Esophagus squamous epithelium (tissue), 4 donors: ENCODE data around the gene TFDP2.

Experiments
- POLR2A ChIP-seq, 4 donors: fragments of 450-650 bp; IDR thresholded peaks; one replicate each; pipeline ENCODE4 v1.6.1; 2017; ENCODE audit warnings: antibody characterized with exemption in 4 of 4, mild to moderate bottlenecking in 4 of 4, moderate library complexity in 3 of 4
- TF ChIP-seq, protein P1 (sequence below), 6 experiments: fragments of 450-650 bp in 4 of 6; fragments of 200-600 bp in 2 of 6; sonication (generic) in 2 of 6; IDR thresholded peaks; one replicate each; pipeline ENCODE4 v1.5.1; 2016 to 2019; ENCODE audit warnings: antibody characterized with exemption in 6 of 6, mild to moderate bottlenecking in 4 of 6, moderate library complexity in 4 of 6

DNA sequence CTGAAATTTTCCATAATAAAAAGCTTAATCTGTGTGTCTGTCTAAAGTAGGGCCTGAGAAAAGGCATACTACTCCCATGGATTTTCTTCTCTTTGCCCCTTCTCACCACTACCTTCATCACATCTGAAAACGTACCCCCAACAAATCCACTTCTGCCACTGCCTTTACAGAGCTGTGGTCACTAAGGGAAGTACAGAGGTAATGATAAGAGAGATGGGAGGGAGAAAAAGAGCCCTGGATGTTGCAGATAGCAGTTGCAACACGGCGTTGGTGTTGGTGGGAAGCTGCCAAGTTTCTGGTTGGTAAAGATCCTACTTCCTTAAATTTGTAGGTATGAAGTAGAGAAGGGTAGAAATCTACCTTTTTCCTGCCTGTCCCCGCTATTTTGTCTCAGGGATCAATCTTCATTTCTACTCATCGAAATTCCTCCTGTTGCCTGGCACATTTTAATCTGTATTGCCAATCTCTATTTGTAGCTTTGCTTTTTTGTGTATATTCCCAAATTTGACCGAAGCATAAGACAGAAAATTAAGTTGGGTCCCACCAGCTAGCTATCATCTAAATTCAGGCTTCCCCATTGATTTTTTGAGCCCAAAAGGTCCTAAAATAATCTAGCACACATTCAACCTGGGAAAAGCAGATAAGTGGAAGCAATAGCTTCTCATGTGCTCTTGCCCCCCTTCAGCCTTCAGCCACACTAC, 102.9 kb downstream of the TFDP2 start:
- TF ChIP-seq, protein P1, sequence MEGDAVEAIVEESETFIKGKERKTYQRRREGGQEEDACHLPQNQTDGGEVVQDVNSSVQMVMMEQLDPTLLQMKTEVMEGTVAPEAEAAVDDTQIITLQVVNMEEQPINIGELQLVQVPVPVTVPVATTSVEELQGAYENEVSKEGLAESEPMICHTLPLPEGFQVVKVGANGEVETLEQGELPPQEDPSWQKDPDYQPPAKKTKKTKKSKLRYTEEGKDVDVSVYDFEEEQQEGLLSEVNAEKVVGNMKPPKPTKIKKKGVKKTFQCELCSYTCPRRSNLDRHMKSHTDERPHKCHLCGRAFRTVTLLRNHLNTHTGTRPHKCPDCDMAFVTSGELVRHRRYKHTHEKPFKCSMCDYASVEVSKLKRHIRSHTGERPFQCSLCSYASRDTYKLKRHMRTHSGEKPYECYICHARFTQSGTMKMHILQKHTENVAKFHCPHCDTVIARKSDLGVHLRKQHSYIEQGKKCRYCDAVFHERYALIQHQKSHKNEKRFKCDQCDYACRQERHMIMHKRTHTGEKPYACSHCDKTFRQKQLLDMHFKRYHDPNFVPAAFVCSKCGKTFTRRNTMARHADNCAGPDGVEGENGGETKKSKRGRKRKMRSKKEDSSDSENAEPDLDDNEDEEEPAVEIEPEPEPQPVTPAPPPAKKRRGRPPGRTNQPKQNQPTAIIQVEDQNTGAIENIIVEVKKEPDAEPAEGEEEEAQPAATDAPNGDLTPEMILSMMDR (IDR thresholded peaks at IDR 0.05): no peak
- TF ChIP-seq POLR2A (IDR thresholded peaks at IDR 0.05): no peak
